ENCODE results near the gene TNS3. TPM values are rescaled to one million over a fixed set of nuclear protein-coding genes. Genes with fewer than 3 reads are reported as not detected.

Gene TNS3
- total and polyA plus RNA-seq, 9 of the 15 experiments (the other 6 are each of a cell fraction or from before 2014, with no cell fraction given) = 0.20 TPM; not detected in 8

DNA sequence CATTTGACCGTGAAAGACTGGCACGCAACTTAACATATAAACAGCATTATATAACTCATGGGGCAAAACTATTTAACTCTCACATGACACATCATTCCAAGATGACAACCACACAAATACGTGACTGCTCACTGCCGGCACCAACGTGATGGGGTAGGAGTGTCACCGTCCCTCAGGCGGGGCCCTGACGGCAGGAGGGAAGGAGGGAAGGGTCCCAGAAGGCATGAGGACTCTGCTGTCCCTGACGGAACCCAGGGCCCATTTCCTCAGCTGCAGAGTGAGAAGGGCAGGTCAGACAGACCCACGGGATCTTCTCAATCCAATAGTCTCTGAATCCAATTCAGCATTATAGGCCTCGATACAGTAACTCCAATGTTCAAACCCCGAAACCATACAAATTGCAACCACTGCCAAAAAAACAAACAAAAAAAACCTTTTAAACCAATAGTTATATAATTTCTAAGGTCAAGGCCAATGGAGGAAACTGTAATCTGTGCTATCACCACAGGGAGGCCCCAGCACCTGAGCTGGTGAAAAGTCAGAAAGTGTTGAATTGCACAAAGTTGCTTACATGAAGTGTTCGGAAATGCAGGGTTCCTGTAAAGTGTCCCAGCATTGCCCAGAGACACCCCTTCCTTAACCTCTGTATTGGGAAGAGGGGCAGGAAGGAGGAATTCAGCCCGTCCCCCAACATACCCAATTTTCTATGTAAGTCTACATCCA is 137.4 kb downstream of the TNS3 start:
- no peak overlapping the region for H3K9ac ChIP-seq (ENCODE audit: insufficient read depth in 1 of 2, low read depth in 2 of 2, low read length in 2 of 2)
- ATAC-seq = peak; percentile 76
- FAIRE-seq = no peak
- TF ChIP-seq, protein P1, sequence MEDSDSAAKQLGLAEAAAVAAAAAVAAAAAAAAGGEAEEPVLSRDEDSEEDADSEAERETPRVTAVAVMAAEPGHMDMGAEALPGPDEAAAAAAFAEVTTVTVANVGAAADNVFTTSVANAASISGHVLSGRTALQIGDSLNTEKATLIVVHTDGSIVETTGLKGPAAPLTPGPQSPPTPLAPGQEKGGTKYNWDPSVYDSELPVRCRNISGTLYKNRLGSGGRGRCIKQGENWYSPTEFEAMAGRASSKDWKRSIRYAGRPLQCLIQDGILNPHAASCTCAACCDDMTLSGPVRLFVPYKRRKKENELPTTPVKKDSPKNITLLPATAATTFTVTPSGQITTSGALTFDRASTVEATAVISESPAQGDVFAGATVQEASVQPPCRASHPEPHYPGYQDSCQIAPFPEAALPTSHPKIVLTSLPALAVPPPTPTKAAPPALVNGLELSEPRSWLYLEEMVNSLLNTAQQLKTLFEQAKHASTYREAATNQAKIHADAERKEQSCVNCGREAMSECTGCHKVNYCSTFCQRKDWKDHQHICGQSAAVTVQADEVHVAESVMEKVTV (CRISPR knock-in tag; IDR thresholded peaks at IDR 0.05) = peak; percentile 33; the same call in 1 of the 2 replicates
- no peak for TF ChIP-seq JUNB (CRISPR knock-in tag; conservative IDR thresholded peaks at IDR 0.05)
- TF ChIP-seq LARP7 (IDR thresholded peaks at IDR 0.05) = no peak
- no peak for TF ChIP-seq ZNF354B (CRISPR knock-in tag; IDR thresholded peaks at IDR 0.05)
- peak; percentile 47 to 58 for TF ChIP-seq RAD21 (CRISPR knock-in tag; conservative IDR thresholded peaks at IDR 0.05 in 1 of 2, IDR thresholded peaks at IDR 0.05 in 1 of 2)
- no peak for TF ChIP-seq ZNF561 (CRISPR knock-in tag; conservative IDR thresholded peaks at IDR 0.05)
- TF ChIP-seq ZNF57 (CRISPR knock-in tag; IDR thresholded peaks at IDR 0.05) = no peak
- no peak for TF ChIP-seq BCOR (IDR thresholded peaks at IDR 0.05)
- 0 out of 2 replicates have a peak, but pooled peaks have one; percentile 32 for TF ChIP-seq MAFG (tag; conservative IDR thresholded peaks at IDR 0.05)
- TF ChIP-seq, protein P2, sequence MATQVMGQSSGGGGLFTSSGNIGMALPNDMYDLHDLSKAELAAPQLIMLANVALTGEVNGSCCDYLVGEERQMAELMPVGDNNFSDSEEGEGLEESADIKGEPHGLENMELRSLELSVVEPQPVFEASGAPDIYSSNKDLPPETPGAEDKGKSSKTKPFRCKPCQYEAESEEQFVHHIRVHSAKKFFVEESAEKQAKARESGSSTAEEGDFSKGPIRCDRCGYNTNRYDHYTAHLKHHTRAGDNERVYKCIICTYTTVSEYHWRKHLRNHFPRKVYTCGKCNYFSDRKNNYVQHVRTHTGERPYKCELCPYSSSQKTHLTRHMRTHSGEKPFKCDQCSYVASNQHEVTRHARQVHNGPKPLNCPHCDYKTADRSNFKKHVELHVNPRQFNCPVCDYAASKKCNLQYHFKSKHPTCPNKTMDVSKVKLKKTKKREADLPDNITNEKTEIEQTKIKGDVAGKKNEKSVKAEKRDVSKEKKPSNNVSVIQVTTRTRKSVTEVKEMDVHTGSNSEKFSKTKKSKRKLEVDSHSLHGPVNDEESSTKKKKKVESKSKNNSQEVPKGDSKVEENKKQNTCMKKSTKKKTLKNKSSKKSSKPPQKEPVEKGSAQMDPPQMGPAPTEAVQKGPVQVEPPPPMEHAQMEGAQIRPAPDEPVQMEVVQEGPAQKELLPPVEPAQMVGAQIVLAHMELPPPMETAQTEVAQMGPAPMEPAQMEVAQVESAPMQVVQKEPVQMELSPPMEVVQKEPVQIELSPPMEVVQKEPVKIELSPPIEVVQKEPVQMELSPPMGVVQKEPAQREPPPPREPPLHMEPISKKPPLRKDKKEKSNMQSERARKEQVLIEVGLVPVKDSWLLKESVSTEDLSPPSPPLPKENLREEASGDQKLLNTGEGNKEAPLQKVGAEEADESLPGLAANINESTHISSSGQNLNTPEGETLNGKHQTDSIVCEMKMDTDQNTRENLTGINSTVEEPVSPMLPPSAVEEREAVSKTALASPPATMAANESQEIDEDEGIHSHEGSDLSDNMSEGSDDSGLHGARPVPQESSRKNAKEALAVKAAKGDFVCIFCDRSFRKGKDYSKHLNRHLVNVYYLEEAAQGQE (IDR thresholded peaks at IDR 0.05; ENCODE audit: borderline replicate concordance) = peak; percentile 27; the same call in 1 of the 2 replicates
- TF ChIP-seq, protein P2 (CRISPR knock-in tag; IDR thresholded peaks at IDR 0.05; ENCODE audit: low read depth) = no peak
- no peak for TF ChIP-seq PTBP1 (IDR thresholded peaks at IDR 0.05; ENCODE audit: low read depth, low read length)
- no peak for TF ChIP-seq COPS2 (conservative IDR thresholded peaks at IDR 0.05)

More for the DNA sequence above, 137.4 kb downstream of the TNS3 start:
- in situ Hi-C loops (cut with MboI) = no loop called here
- ChIA-PET POLR2A (interaction anchor here (1.5 kb wide), 2 partner anchors 9 to 12 kb away, joined by 4 to 5 read pairs; no protein-coding TSS in a partner anchor), CTCF (ENCODE audit: low intra/inter-chr PET ratio) (interaction anchor here (1.3 kb wide), 1 partner anchor 374 kb away, joined by 3 read pairs; no protein-coding TSS in a partner anchor)
- Histone ChIP-seq H3K27me3 (ENCODE audit: control insufficient read depth in 2 of 2, insufficient read depth in 2 of 2, low read length in 2 of 2) (peaks cover 0 to 50% of the 10 kb centered on the region in 2 experiments; a peak in 4 of 5 replicates), H4K20me1 (replicated peaks; ENCODE audit: control insufficient read depth, insufficient read depth, low read length) (peaks cover 5% of the 10 kb centered on the region), H3K4me1 (replicated peaks in 1 of 2; ENCODE audit: control insufficient read depth in 2 of 2, insufficient read depth in 2 of 2, low read length in 2 of 2) (no peaks in the 10 kb centered on the region), H3K9me1 (ENCODE audit: control insufficient read depth, insufficient read depth, low read length) (no peaks in the 10 kb centered on the region), H3K27ac (ENCODE audit: extremely low read depth, low read depth, low read length) (no peak overlapping the region), H3K79me2 (ENCODE audit: control insufficient read depth, insufficient read depth, low read length) (no peaks in the 10 kb centered on the region), H3K9me3 (replicated peaks; ENCODE audit: control insufficient read depth, insufficient read depth, low read depth, low read length) (no peaks in the 10 kb centered on the region), H3K4me2 (ENCODE audit: insufficient read depth, low read length) (no peak overlapping the region), H3K36me3 (ENCODE audit: control insufficient read depth, insufficient read depth, low read length) (no peaks in the 10 kb centered on the region), H3K4me3 (no peak overlapping the region), H2AFZ (ENCODE audit: low read depth, low read length) (no peak overlapping the region)
- peak in 1 of 4 experiments; percentile 17 for DNase-seq (ENCODE audit: extremely low read depth in 1 of 4, low spot score in 3 of 4)
- intact Hi-C loops (cut with micrococcal nuclease) = no loop called here
- no TSS peak for BruUV-seq (replicated peaks)
- WGBS (ENCODE audit: insufficient coverage, low coverage, missing lambda C conversion rate) = 2% methylated on average over 14 of the region's 14 CpGs
